Measurements from ENCODE around the gene GOLGA1.
"Not testable (repeated sequence)": the region's sequence is repeated elsewhere in the genome, so short reads cannot be mapped to it uniquely, and the experiment has no call there.

GOLGA1 gene

GRCh38 chr9:124940894-124941678 lies at the start of gene GOLGA1:
Gene GOLGA1, minus strand, starts transcription at chr9:124941083. Its CDS starts 2,372 bp downstream, at chr9:124938711.
- peak; percentile 77 to 88 for DNase-seq

DNA sequence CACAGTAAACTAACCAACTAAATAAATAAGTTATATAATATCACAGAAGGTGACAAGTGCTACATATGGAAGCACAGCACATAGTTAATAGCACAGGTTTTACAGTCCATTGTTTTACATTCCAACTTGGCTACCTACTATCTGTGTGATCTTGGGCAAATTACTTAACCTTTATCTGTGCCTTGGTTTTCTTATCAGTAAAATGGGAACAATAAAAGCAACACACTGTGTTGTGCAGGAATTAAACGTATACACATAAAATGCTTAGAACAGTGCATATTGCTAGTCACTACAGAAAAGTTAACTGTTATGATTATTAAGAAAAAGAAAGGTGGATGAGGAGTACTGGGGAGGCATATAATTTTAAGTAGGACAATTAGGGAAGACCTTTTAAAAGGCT lies 42.8 kb upstream of the GOLGA1 start:
- no peak for DNase-seq

DNA sequence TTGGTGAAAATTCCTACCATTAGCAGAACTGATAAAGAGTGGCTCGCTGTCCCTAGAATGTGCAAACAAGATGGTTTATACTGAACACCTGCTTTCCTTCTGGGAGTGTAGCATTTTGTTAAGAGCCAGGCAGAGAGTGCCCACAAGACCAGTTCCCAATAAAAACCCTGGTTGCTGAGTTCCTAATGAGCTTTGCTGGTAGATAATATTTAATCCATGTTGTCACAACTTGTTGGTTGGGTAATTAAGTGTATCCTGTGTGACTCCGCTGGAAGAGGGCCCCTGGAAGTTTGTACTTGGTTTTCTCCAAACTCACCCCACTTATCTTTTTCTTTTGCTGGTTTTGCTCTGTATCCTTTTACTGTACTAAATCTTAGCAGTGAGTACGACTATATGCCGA lies 39.5 kb upstream of the GOLGA1 start:
- DNase-seq = no peak

- no peak for DNase-seq
Observed at GRCh38 chr9:124975131-124975530, 34.2 kb upstream of the GOLGA1 start.

- DNase-seq = no peak
Observed at GRCh38 chr9:124973807-124974206, 32.9 kb upstream of the GOLGA1 start.

DNA sequence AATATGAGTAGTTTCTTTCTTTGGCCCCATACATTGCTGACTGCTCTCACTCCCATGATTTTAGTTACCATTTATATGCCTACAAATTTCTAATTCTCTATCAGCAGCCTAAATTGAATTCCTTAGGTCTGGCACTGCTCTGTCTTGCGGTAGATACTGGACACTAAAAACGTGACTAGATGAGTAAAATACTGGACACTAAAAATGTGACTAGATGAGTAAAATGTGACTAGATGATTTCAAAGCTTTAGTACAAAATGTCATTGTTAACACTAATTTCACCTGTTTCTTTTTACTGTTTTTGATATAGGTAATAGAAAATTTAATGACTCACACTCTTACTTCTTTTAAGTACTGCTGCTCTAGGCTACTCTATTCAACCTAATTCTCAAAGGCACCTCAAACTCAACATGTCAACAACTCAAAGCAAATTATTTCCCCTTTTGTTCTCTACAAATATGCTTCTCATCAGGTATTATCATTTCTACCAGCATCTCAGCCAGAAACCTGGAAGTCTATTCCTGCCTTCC lies 31.4 kb upstream of the GOLGA1 start:
- no peak for DNase-seq

DNA sequence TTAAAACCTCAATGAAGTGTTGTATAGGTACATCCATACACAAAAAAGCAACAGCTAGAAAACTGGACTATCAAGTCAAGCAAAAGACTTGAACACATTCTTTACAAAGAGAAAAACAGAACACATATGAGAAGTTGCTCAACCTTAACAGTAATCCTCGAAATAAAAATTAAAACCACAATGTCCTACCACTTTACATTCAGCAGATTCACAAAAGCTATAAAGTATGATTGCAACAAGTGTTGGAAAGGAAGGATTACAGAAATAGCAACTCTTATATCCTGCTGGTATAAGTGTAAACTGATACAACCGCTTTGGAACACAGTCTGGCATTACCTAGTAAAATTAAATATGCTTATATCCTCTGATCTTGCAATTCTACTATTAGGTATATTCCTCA lies 28.5 kb upstream of the GOLGA1 start:
- DNase-seq = no peak

DNA sequence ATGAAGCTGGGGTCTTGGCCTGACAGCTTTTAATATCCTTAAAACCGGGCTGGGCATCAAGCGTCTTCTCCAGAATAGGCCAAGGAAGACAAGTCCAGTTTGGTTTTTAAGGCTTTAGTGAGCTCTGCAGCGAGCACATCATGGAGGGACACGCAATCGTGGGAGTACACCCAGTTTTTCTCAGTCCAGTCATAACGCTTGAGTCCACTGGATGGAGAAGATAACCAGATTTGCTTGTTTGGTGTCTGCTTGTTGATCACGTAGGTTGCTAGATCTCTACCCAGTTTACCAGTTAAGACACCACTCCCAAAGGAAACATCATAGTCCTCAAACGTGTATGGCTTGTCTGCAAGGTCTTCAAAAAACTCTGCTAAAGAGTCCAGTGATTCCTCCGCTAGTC lies 27.4 kb upstream of the GOLGA1 start:
- no peak for DNase-seq

DNA sequence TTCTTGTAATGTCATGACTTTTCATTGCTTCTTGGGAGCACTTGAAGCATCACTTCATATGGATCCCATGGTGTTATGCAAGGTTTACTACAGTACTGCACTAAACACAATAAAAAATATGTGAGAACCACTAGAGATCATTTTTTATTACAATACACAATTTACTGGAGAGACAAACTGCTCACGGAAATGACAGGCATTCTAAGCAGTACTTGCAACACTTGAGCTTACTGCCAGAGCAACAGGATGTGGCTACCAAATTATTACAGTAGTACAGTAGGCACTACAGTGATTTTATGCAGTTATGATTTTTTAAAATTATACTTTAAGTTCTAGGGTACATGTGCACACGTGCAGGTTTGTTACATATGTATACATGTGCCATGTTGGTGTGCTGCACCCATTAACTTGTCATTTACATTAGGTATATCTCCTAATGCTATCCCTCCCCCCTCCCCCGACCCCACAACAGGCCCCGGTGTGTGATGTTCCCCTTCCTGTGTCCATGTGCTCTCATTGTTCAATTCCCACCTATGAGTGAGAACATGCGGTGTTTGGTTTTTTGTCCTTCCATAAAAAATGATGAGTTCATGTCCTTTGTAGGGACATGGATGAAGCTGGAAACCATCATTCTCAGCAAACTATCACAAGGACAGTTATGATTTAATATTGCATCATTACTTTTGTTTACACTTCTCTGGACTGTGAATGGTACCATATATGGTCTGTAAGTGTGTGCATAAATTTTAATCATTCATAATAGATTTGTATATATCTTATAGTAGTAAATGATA lies 25.1 kb upstream of the GOLGA1 start:
- peak in 1 of 2 donors; percentile 14 for DNase-seq

- no peak for DNase-seq
Observed at GRCh38 chr9:124964604-124965003, 23.7 kb upstream of the GOLGA1 start.

- no peak for DNase-seq
Observed at GRCh38 chr9:124964056-124964455, 23.2 kb upstream of the GOLGA1 start.

GRCh38 chr9:124960409-124960752 lies 19.5 kb upstream of the GOLGA1 start:
- no peak for DNase-seq

DNA sequence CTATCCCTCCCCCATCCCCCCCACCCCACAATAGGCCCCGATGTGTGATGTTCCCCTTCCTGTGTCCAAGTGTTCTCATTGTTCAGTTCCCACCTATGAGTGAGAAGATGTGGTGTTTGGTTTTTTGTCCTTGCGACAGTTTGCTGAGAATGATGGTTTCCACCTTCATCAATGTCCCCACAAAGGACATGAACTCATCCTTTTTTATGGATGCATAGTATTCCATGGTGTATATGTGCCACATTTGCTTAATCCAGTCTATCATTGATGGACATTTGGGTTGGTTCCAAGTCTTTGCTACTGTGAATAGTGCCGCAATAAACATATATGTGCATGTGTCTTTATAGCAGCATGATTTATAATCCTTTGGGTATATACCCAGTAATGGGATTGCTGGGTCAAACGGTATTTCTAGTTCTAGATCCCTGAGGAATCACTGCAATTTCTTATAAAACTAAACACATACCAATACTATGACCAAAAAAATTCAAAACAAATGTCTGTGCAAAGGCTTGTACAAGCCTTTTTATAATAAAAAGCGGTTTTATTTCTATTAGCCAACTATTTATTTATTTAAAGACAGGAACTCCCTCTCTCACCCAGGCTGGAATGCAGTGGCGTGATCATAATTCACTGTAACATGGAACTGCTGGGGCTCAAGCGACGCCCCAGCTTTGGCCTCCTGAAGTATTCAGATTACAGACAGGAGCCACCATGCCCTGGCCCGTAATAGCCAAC lies 19.0 kb upstream of the GOLGA1 start:
- not testable (repeated sequence) for DNase-seq

GRCh38 chr9:124954255-124954654 lies 13.4 kb upstream of the GOLGA1 start:
- DNase-seq = no peak

- no peak for DNase-seq
Observed at GRCh38 chr9:124950050-124950718, 9.3 kb upstream of the GOLGA1 start.

DNA sequence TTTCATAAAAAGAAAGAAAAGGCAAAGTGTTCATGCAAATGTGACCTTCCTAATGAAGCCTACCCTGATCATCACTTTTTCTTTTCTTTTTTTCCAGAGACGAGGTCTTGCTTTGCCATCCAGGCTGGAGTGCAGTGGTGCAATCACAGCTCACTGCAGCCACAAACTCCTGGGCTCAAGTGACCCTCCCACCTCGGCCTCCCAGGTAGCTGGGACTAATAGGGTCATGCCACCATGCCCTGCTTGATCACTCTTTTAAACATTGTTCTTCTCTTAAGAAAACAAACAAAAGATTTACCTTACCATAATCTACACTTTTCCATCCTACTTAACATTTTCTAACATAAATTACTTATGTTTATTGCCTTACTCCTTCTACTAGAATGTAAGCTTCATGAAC lies 8.5 kb upstream of the GOLGA1 start:
- DNase-seq = no peak

DNA sequence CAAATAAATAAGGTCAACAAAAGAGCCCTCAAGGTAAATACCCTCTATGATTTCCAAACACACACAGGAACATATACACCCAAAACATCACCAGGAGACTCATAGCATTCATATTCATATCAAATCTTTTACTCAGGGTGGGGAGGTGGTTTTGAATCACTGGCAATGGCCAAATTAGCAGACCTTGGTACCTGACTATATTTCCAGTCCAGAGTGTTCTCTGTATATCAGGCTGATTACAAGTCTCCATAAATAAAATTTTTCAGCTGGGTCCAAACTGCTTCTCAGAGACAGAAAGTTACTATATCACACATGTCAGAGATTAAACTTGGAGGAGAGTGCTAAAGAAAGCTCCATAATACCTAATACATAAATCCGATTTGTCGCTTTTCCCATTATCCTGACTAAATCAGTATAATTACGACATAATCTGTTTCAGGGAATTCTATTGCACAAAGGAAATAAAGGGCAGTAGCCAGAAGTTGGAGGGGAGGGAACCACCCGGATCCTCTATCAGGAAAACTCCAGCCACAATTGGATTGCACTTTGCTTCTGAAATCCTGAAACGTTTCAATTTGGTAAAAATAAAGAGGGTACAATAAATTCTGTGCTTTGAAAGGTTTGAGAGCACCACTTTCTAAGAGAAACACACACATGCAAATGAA lies 7.0 kb upstream of the GOLGA1 start:
- no peak for DNase-seq

GRCh38 chr9:124946167-124946566 lies 5.3 kb upstream of the GOLGA1 start:
- DNase-seq = no peak

DNA sequence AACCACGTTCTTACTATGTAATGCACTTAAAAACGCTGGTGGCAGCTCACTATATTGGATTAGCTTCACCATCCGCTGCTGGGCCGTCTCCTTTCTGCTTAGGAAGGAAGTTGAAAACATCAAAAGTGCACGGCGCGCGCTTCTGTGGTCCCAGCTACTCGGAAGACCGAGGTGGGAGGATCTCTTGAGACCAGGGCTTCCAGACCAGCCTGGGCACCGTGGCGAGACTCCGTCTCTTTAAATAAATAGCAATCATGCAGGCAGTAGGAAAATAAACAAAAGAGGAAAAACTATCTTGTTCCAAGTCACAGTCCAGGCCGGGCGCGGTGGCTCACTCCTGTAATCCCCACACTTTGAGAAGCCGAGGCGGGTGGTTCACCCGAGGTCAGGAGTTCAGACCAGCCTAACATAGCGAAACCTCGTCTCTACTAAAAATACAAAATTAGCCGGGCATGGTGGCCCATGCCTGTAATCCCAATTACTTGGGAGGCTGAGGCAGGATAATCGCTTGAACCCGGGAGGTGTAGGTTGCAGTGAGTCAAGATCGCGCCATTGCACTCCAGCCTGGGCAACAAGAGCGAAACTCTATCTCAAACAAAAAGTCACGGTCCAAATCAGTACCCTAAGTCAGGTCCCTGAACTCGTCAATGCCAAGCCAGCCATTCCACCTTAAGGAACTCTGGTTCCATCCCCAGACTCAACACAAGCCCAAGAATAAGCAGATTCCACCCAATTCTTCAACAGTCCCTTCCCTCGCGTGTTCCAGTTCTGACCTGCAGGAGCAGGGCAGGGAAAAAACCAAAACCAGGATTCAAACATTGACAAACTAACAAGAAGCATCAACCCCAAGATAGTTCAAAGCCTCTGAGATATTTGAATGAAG lies 1.0 kb upstream of the GOLGA1 start:
- peak in 1 of 2 donors; percentile 45 for DNase-seq

- no peak for DNase-seq
Observed at GRCh38 chr9:124940521-124940893, 376 bp downstream of the GOLGA1 start.

DNA sequence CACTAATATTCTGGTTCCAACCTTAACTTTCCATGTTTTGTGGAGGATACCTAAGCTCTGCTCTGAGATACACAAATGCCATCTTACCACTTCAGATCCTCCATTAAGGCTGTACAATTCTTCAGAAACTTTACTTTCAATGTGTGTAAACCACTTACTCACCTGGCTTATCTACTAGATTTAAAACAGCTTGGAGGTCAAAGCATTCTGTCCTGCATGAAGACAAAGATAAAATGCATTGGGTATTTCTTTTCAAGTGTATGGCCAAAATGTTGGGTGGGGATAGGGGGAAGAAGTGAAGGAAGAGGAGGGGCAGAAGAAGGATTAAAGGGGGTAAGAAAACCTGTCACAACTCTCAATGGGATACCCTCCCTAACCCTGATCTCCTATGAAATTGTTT lies 939 bp downstream of the GOLGA1 start:
- no peak for DNase-seq
